HG02763 (cell line): ENCODE data around the gene PID1.
"Not testable (repeated sequence)": the region's sequence is repeated elsewhere in the genome, so short reads cannot be mapped to it uniquely, and the experiment has no call there.

ENCODE experiments used
- ATAC-seq: cut with Tn5 transposase; IDR thresholded peaks from one replicate; pipeline ENCODE4 v1.9.1; 2021; ENCODE audit warnings: mild to moderate bottlenecking, moderate library complexity; ENCODE audit not compliant: unreplicated experiment

The PID1 gene

GRCh38 chr2:229220254-229220653, 50.8 kb downstream of the PID1 start:
- ATAC-seq: no peak

DNA sequence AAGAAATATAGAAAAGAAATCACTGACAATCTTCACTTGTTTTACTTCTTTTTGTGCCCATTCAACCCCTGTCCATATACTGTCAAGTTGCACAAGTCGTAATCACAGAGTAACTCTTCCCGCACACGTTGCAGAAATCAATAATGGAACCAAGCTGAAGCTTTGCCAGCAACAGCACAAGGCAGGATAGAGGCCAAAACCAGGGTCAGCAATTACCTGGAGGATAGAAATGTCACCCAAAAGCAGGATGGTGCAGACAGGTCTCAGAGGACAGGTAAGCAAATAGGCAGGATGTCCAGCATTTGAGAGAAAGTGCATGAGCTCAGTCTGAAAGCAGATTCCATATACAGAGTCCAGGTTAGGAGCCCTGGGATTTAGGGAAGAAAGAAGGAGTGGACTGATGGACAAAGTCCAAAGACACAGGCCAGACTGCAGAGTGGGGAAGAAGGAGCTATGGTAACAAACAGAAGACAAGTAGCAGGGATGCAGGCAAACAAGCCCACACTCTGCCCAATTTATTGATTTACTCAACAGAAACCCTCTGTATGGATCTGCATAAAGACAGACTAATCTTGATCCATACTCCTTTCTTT, 52.7 kb downstream of the PID1 start:
- ATAC-seq: no peak

DNA sequence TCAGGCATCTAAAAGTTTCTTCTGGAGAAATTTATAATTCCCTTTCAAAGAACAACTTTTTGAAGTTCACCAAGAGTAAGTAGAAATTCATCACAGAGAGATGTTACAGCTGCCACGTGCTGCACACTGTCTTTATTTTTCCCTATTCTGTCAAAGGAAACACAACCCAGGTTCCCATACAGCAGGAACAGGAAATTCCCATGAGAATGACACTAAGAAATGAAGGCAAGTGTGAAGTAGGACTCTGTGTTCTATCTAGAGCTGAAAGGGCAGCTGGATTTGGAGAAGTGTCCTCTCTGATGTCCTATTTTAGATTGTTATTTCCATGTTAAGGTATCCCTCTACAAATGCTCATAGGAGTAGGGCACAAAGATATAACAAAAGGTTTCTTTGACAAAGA, 58.8 kb downstream of the PID1 start:
- no peak for ATAC-seq

- ATAC-seq: no peak
Observed at GRCh38 chr2:229210641-229211040, 60.4 kb downstream of the PID1 start.

DNA sequence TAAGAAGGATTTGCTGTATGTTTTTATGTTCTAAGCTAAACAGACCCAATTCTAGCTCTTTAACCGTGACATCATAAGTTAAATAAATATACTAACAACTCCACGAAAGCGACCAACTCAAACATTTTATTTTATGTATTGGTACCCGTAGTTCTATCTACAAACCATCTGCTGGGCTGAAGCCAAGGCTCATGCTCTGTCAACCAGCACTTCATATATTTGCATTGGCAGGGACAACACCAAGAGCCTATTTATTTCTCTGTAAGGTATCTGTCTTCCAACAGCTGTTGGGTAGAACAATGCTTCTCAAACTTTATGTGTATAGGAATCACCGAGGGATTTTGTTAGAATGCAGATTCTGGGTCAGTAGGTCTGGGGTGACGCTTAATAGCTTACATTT, 64.5 kb downstream of the PID1 start:
- ATAC-seq: no peak

DNA sequence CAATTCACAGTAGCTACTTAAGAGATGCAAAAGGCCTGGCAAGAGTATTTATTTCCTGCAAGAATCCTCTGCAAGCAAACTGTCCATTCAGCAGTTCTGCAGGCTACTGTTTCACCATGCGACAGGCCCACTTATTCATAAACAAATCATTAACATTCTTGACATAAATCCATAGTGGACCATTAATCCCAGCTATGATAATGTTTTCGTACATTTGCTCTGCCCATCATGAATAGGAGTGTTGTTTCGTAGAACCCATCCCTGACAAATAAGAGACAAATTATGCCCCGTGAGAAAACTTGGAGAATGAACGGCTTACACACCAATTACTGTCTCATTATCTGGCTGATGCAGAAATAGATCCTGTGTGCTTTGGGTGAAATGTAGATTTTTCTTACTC, 65.4 kb downstream of the PID1 start:
- ATAC-seq: no peak

DNA sequence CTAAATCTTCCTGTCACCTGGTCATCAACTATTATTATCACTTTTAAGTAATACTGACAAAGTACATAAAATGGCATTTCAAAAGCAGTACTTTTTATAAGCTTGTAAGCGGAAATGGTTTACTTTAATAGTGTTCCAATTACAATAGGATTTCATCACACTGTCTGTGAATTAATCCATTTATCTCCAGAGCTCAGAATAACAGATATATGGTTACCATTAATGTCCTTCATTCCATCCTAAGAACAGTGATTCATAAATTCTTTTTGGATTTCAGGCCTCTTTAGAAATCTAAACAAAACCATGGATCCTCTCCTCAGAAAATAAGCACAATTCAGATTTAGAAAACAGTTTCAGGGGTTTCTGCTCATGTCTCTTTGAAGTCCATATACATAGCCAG, 68.4 kb downstream of the PID1 start:
- no peak for ATAC-seq

- no peak for ATAC-seq
Observed at GRCh38 chr2:229201521-229201920, 69.6 kb downstream of the PID1 start.

DNA sequence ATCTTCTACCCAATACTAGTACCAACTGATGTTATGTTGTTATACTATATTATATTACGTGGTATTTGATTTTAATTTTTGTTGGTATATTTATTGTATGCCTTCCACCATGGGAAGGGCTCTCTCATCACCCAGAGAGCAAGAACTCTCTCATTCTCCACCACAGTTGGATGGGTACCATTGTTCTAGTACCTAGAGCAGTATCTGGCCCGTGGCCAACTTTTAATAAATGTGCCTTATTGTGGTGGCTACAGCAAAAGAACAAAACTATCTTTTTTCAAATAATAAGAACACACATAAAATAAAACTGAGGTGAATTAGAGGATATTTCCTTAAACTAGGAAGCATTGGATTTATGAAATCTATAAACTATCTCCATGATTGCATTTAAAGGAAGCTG, 71.8 kb downstream of the PID1 start:
- no peak for ATAC-seq

DNA sequence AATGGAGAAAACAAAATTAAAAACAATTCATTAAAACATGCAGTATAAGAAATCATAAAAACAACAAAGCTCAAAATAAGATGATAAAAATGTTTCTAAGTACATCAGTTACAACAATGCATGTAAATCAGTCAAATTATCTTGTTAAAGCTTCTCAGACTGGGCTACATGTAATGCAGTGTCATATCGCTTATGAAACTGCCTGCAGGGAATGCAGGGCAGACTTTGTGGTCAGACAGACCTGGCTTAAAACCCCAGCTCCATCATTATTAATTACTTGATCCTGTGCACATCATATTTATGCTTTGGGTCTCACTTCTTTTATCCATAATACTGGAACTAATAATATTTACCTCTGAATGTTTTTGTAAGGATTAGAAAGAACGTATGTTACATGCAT, 74.6 kb downstream of the PID1 start:
- no peak for ATAC-seq

DNA sequence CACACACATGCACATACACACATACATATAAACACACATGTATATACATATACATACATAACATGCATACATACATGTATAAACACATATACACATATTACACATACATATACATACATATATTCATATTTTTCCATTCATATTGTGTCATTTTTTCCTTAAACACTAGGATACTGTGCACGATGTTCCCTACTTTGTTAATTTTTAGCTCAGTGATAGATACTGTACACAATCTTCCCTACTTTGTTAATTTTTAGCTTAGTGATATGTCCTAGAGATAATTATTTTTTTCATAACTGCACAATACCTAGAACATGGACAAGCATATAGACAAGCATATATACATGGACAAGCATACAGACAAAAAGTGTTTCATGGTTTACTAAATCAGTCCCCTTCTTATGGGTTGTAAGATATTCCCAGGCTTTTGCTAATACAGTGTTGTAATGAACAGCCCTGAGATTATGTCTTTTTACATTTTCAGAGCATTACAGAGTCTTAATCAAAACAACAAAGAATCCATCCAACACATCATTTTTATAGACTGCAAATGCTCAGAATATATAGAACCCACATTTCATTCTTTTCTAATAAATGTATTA, 75.6 kb downstream of the PID1 start:
- ATAC-seq: no peak

DNA sequence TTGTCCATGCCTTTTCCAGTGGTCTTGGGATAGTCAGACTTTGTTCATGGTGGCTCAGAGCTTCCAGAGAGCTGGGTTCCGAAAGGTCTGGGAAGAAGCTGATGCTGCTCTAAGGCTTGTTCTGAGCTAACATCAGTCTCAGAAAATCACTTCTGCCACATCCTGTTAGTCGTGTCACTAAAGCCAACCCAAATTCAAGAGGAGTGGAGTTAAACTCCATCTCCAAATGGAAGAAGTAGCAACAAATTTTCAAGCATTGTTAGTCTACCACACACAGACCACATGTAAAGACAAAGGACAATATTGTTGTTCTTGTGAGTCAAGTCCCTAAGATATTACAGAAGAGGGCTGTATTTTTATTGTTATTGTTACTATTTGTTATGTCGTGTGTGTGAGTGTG, 77.8 kb downstream of the PID1 start:
- ATAC-seq: no peak

DNA sequence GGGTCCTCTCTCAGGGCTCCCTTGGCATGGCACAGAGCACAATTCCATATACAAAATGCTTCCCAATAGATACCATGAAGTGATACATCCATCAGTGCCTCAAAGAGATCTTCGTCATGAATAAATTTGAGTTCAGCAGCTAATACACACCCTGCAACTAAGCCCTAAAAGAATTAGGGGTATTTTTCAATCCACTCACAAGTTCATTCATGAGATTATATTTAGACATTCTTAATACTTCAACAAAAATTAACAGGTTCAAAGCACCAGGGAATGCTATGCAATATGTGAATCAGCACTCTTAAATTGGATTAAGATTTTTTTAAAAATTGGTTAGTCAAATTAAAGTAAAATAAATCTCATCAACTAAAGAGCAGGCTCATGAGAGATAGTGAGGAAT, 79.7 kb downstream of the PID1 start:
- ATAC-seq: no peak

DNA sequence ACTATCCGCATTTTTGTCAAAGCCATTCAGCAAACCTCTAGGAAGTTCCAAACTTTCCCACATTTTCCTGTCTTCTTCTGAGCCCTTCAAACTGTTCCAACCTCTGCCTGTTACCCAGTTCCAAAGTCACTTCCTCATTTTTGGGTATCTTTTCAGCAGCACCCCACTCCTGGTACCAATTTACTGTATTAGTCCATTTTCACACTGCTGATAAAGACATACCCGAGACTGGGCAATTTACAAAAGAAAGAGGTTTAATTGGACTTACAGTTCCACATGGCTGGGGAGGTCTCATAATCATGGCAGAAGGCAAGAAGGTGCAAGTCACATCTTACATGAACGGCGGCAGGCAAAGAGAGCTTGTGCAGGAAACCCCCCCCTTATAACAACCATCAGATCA, 84.0 kb downstream of the PID1 start:
- ATAC-seq: not testable (repeated sequence)

- no peak for ATAC-seq
Observed at GRCh38 chr2:229181641-229182040, 89.4 kb downstream of the PID1 start.

- no peak for ATAC-seq
Observed at GRCh38 chr2:229180658-229181057, 90.4 kb downstream of the PID1 start.

DNA sequence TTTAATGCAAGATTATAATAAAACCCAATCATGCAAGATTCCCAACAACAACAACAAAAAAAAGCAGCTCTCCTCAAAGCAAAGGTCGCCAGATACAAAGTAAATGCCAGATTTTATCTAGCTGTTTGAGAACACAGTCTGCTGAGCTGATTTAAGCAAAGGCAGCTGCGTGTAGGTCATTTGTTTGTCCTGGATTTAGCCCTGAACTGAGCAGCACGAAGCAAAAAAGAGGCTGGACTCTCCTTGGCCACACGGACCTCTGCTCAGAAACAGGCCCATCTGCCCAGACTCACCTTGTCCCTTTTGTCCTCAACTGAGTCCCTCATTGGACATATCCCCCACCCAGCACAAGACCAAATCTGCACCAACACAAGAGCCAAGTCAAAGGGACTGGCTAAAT, 91.5 kb downstream of the PID1 start:
- no peak for ATAC-seq

- no peak for ATAC-seq
Observed at GRCh38 chr2:229178706-229179105, 92.4 kb downstream of the PID1 start.

DNA sequence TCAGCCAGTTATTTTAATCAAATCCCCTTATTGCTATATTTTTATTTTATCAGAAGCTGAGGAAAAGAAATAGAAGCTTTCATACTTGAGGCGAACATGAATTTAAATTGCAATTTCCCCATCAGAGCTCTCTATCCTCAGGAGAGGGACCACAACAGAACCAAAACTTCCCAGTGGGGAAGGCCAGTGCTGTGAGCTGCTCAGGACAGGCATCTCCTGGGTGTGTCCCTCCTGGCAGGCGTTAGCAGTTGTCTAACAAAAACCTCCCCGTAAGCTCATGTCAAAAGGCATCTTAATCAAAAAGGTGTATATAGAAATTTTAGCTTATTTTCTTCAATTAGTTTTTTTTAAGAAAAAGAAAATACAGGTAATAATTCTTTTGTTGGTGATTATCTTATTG, 93.0 kb downstream of the PID1 start:
- ATAC-seq: no peak

GRCh38 chr2:229176136-229176535, 95.0 kb downstream of the PID1 start:
- no peak for ATAC-seq

- ATAC-seq: no peak
Observed at GRCh38 chr2:229175497-229175863, 95.6 kb downstream of the PID1 start.

GRCh38 chr2:229174794-229175496, 96.1 kb downstream of the PID1 start:
- ATAC-seq: no peak
